Amniotic stem cell (primary cell): ENCODE measurements around the gene ERC2.

Source experiments
- DNase-seq: peaks from one replicate; lab custom pipeline; 2025; lab: John Stamatoyannopoulos, UW

Gene ERC2

GRCh38 chr3:56189536-56189935, 278.7 kb downstream of the ERC2 start:
- no peak for DNase-seq

- no peak for DNase-seq
Measured at GRCh38 chr3:56188201-56188600, 280.1 kb downstream of the ERC2 start.

GRCh38 chr3:56187051-56187450, 281.2 kb downstream of the ERC2 start:
- DNase-seq: no peak

GRCh38 chr3:56185827-56186226, 282.4 kb downstream of the ERC2 start:
- no peak for DNase-seq

- no peak for DNase-seq
Measured at GRCh38 chr3:56183529-56183928, 284.7 kb downstream of the ERC2 start.

GRCh38 chr3:56180433-56180832, 287.8 kb downstream of the ERC2 start:
- no peak for DNase-seq

- no peak for DNase-seq
Measured at GRCh38 chr3:56173601-56174000, 294.7 kb downstream of the ERC2 start.

GRCh38 chr3:56164436-56164835, 303.8 kb downstream of the ERC2 start:
- DNase-seq: no peak

- DNase-seq: no peak
Measured at GRCh38 chr3:56157693-56158362, 310.4 kb downstream of the ERC2 start.

GRCh38 chr3:56154297-56154696, 314.0 kb downstream of the ERC2 start:
- no peak for DNase-seq

GRCh38 chr3:56147354-56147753, 320.9 kb downstream of the ERC2 start:
- DNase-seq: no peak

GRCh38 chr3:56145410-56145809, 322.9 kb downstream of the ERC2 start:
- DNase-seq: no peak

GRCh38 chr3:56144805-56145204, 323.5 kb downstream of the ERC2 start:
- DNase-seq: no peak

GRCh38 chr3:56137415-56137814, 330.9 kb downstream of the ERC2 start:
- DNase-seq: no peak

GRCh38 chr3:56136514-56136913, 331.8 kb downstream of the ERC2 start:
- DNase-seq: no peak

- DNase-seq: no peak
Measured at GRCh38 chr3:56135941-56136340, 332.3 kb downstream of the ERC2 start.

- DNase-seq: peak; percentile 19
Measured at GRCh38 chr3:56133423-56133822, 334.8 kb downstream of the ERC2 start.

GRCh38 chr3:56132762-56133161, 335.5 kb downstream of the ERC2 start:
- no peak for DNase-seq

GRCh38 chr3:56131974-56132590, 336.2 kb downstream of the ERC2 start:
- DNase-seq: peak; percentile 80

- no peak for DNase-seq
Measured at GRCh38 chr3:56130036-56130435, 338.2 kb downstream of the ERC2 start.

- no peak for DNase-seq
Measured at GRCh38 chr3:56126632-56127031, 341.6 kb downstream of the ERC2 start.

- DNase-seq: peak; percentile 70
Measured at GRCh38 chr3:56125358-56126005, 342.8 kb downstream of the ERC2 start.

- no peak for DNase-seq
Measured at GRCh38 chr3:56124546-56124945, 343.7 kb downstream of the ERC2 start.
